Measurements from ENCODE around the gene SDK2.

GRCh38 chr17:73349138-73349537 is 295.1 kb downstream of the SDK2 start:
- TF ChIP-seq REST (IDR thresholded peaks at IDR 0.05; ENCODE audit: unreplicated experiment) = no peak
- TF ChIP-seq CTCF (conservative IDR thresholded peaks at IDR 0.05; ENCODE audit: low read depth in 2 of 2) = no peak
- no peak for TF ChIP-seq ZNF114 (CRISPR knock-in tag; IDR thresholded peaks at IDR 0.05)
